Stimulated activated CD4-positive, alpha-beta T cell treated with anti-CD3 and anti-CD28 coated beads, Interleukin-4, amount 100 ng/mL, for 1 hour (primary cell): ENCODE data around the gene TMC6.
"Not testable (repeated sequence)": the region's sequence is repeated elsewhere in the genome, so short reads cannot be mapped to it uniquely, and the experiment has no call there.

Experiments used
- DNase-seq: peaks from one replicate; pipeline ENCODE4 v3.0.0-alpha.2; 2020

Gene TMC6

GRCh38 chr17:78107976-78108725, 20.4 kb downstream of the TMC6 start:
- DNase-seq: no peak

- DNase-seq: no peak
Observed at GRCh38 chr17:78107457-78107856, 21.1 kb downstream of the TMC6 start.

GRCh38 chr17:78106211-78106610, 22.3 kb downstream of the TMC6 start:
- DNase-seq: no peak

- no peak for DNase-seq
Observed at GRCh38 chr17:78105551-78105950, 23.0 kb downstream of the TMC6 start.

GRCh38 chr17:78105101-78105500, 23.5 kb downstream of the TMC6 start:
- DNase-seq: no peak

GRCh38 chr17:78104540-78104941, 24.0 kb downstream of the TMC6 start:
- DNase-seq: no peak

GRCh38 chr17:78103311-78103710, 25.2 kb downstream of the TMC6 start:
- no peak for DNase-seq

- no peak for DNase-seq
Observed at GRCh38 chr17:78101542-78101941, 27.0 kb downstream of the TMC6 start.

- DNase-seq: no peak
Observed at GRCh38 chr17:78101112-78101511, 27.4 kb downstream of the TMC6 start.

- DNase-seq: no peak
Observed at GRCh38 chr17:78096093-78096492, 32.5 kb downstream of the TMC6 start.

GRCh38 chr17:78095035-78095434, 33.5 kb downstream of the TMC6 start:
- no peak for DNase-seq

- DNase-seq: no peak
Observed at GRCh38 chr17:78092794-78093324, 35.7 kb downstream of the TMC6 start.

- no peak for DNase-seq
Observed at GRCh38 chr17:78089576-78090281, 38.8 kb downstream of the TMC6 start.

- DNase-seq: no peak
Observed at GRCh38 chr17:78088529-78088928, 40.0 kb downstream of the TMC6 start.

GRCh38 chr17:78086740-78087139, 41.8 kb downstream of the TMC6 start:
- no peak for DNase-seq

- DNase-seq: no peak
Observed at GRCh38 chr17:78082988-78083387, 45.6 kb downstream of the TMC6 start.

- DNase-seq: not testable (repeated sequence)
Observed at GRCh38 chr17:78082355-78082872, 46.1 kb downstream of the TMC6 start.

GRCh38 chr17:78081551-78081950, 47.0 kb downstream of the TMC6 start:
- no peak for DNase-seq

GRCh38 chr17:78079253-78079652, 49.3 kb downstream of the TMC6 start:
- DNase-seq: no peak

GRCh38 chr17:78075545-78075944, 53.0 kb downstream of the TMC6 start:
- no peak for DNase-seq

GRCh38 chr17:78075011-78075410, 53.5 kb downstream of the TMC6 start:
- DNase-seq: no peak

- no peak for DNase-seq
Observed at GRCh38 chr17:78072961-78073360, 55.6 kb downstream of the TMC6 start.

GRCh38 chr17:78069695-78070094, 58.9 kb downstream of the TMC6 start:
- no peak for DNase-seq

- not testable (repeated sequence) for DNase-seq
Observed at GRCh38 chr17:78066976-78067375, 61.6 kb downstream of the TMC6 start.
